Panc1 (cell line): Measurements from ENCODE around the gene SCAP. TPM values are rescaled to one million over a fixed set of nuclear protein-coding genes. Genes with fewer than 3 reads are reported as not detected.

ENCODE experiments used
- ATAC-seq: fragments of 200-7000 bp; cut with Tn5 transposase; 2 replicates; pipeline ENCODE4 v1.9.1; 2020; ENCODE audit warnings: mild to moderate bottlenecking, moderate library complexity
- BruUV-seq: library from RNA; stranded (reverse); fragments of 400-500 nt; replicated peaks from 2 replicates; lab custom pipeline; 2021; lab: Mats Ljungman, UMichigan
- CTCF ChIA-PET: fragments of 300-600 bp; sonication (Branson Sonifier 250); formaldehyde crosslinking; loops from one replicate; lab custom pipeline; 2022; ENCODE audit warnings: antibody characterized with exemption; lab: Charles Lee
- POLR2A ChIA-PET: fragments of 300-600 bp; sonication (Branson Sonifier 250); formaldehyde crosslinking; loops from one replicate; lab custom pipeline; 2022; ENCODE audit warnings: antibody characterized with exemption; lab: Charles Lee
- DNase-seq: peaks from one replicate; pipeline ENCODE4 v3.0.0-alpha.2; 2010; ENCODE audit warnings: low read depth, low spot score
- H3K27ac ChIP-seq: 2 replicates; pipeline ENCODE4 v1.5.1; 2011; ENCODE audit warnings: mild to moderate bottlenecking, low read length, inconsistent platforms
- H3K27me3 ChIP-seq: fragments of 200-500 bp; sonication (Bioruptor generic); 2 replicates; pipeline ENCODE4 v1.6.0; 2014; ENCODE audit warnings: low read length, inconsistent platforms; ENCODE audit not compliant: control insufficient read depth, insufficient read depth
- H3K36me3 ChIP-seq: fragments of 200-500 bp; sonication (Bioruptor generic); 2 replicates; pipeline ENCODE4 v1.5.1; 2014; ENCODE audit warnings: inconsistent platforms, mild to moderate bottlenecking, low read length, moderate library complexity; ENCODE audit not compliant: control insufficient read depth, insufficient read depth
- H3K4me1 ChIP-seq: 2 replicates; pipeline ENCODE4 v1.5.1; 2011; ENCODE audit warnings: inconsistent platforms, mild to moderate bottlenecking, low read length, moderate library complexity; ENCODE audit not compliant: control insufficient read depth, insufficient read depth
- H3K4me3 ChIP-seq, 2 experiments: 2 replicates each; pipeline ENCODE4 v1.5.1; 2011 to 2012; ENCODE audit warnings: low read depth in 2 of 2, low read length in 2 of 2, mild to moderate bottlenecking in 2 of 2, inconsistent platforms in 1 of 2, moderate library complexity in 1 of 2
- H3K9me3 ChIP-seq: fragments of 200-500 bp; sonication (Bioruptor generic); 2 replicates; pipeline ENCODE4 v1.5.1; 2014; ENCODE audit warnings: low read depth, mild to moderate bottlenecking, inconsistent platforms, low read length, moderate library complexity; ENCODE audit not compliant: control insufficient read depth, insufficient read depth
- POLR2AphosphoS5 ChIP-seq: IDR thresholded peaks from 2 replicates; pipeline ENCODE4 v1.6.1; 2012; ENCODE audit warnings: mild to moderate bottlenecking, low read depth, low read length, moderate library complexity
- SIN3A ChIP-seq: IDR thresholded peaks from 2 replicates; pipeline ENCODE4 v1.6.1; 2012; ENCODE audit warnings: low read depth, mild to moderate bottlenecking, low read length, moderate library complexity, borderline replicate concordance; ENCODE audit not compliant: insufficient read depth
- TCF7L2 ChIP-seq: IDR thresholded peaks from 2 replicates; pipeline ENCODE4 v1.6.1; 2011; ENCODE audit warnings: mild to moderate bottlenecking, low read depth, low read length, inconsistent platforms
- in situ Hi-C: cut with HindIII; loops from 2 replicates; pipeline ENCODE4 v1.10.0; 2016; ENCODE audit warnings: low sequenced_read_pairs, low pct_unique_long_range_greater_than_20kb
- intact Hi-C: fragments of 100-400 bp; cut with micrococcal nuclease; formaldehyde crosslinking; loops from one replicate; pipeline ENCODE4 v1.10.0; 2022; ENCODE audit not compliant: unreplicated experiment
- total RNA-seq: library from RNA; stranded (reverse); gene quantifications from one replicate; pipeline ENCODE4 v1.2.1, GENCODE V29; 2021; ENCODE audit not compliant: unreplicated experiment
- TF ChIP-seq, protein P1 (sequence below): fragments of 450-650 bp; IDR thresholded peaks from 2 replicates; pipeline ENCODE4 v1.5.1; 2017; ENCODE audit warnings: mild to moderate bottlenecking
- TF ChIP-seq, protein P2 (sequence below), 2 experiments: IDR thresholded peaks; 2 replicates each; pipeline ENCODE4 v1.6.1; 2011 to 2012; ENCODE audit warnings: low read depth in 2 of 2, control low read depth in 1 of 2, low read length in 1 of 2, mild to moderate bottlenecking in 1 of 2, moderate library complexity in 1 of 2; ENCODE audit not compliant: insufficient read depth in 1 of 2

Gene SCAP
- total RNA-seq, 1 experiment from 2014 or later: 49.7 TPM

GRCh38 chr3:47503033-47503432, 27.3 kb upstream of the SCAP start:
- POLR2A ChIA-PET: no interaction called here
- CTCF ChIA-PET: no interaction called here
- DNase-seq: no peak
- Histone ChIP-seq H3K4me1 (no peaks in the 10 kb centered on the region), H3K9me3 (no peaks in the 10 kb centered on the region), H3K27ac (no peak overlapping the region), H3K36me3 (no peaks in the 10 kb centered on the region), H3K27me3 (no peaks in the 10 kb centered on the region), H3K4me3 (no peak overlapping the region)
- ATAC-seq: no peak
- BruUV-seq: no TSS peak
- TF ChIP-seq SIN3A (no peak), POLR2AphosphoS5 (no peak), TCF7L2 (no peak)
- TF ChIP-seq, protein P1, sequence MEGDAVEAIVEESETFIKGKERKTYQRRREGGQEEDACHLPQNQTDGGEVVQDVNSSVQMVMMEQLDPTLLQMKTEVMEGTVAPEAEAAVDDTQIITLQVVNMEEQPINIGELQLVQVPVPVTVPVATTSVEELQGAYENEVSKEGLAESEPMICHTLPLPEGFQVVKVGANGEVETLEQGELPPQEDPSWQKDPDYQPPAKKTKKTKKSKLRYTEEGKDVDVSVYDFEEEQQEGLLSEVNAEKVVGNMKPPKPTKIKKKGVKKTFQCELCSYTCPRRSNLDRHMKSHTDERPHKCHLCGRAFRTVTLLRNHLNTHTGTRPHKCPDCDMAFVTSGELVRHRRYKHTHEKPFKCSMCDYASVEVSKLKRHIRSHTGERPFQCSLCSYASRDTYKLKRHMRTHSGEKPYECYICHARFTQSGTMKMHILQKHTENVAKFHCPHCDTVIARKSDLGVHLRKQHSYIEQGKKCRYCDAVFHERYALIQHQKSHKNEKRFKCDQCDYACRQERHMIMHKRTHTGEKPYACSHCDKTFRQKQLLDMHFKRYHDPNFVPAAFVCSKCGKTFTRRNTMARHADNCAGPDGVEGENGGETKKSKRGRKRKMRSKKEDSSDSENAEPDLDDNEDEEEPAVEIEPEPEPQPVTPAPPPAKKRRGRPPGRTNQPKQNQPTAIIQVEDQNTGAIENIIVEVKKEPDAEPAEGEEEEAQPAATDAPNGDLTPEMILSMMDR: no peak
- TF ChIP-seq, protein P2, sequence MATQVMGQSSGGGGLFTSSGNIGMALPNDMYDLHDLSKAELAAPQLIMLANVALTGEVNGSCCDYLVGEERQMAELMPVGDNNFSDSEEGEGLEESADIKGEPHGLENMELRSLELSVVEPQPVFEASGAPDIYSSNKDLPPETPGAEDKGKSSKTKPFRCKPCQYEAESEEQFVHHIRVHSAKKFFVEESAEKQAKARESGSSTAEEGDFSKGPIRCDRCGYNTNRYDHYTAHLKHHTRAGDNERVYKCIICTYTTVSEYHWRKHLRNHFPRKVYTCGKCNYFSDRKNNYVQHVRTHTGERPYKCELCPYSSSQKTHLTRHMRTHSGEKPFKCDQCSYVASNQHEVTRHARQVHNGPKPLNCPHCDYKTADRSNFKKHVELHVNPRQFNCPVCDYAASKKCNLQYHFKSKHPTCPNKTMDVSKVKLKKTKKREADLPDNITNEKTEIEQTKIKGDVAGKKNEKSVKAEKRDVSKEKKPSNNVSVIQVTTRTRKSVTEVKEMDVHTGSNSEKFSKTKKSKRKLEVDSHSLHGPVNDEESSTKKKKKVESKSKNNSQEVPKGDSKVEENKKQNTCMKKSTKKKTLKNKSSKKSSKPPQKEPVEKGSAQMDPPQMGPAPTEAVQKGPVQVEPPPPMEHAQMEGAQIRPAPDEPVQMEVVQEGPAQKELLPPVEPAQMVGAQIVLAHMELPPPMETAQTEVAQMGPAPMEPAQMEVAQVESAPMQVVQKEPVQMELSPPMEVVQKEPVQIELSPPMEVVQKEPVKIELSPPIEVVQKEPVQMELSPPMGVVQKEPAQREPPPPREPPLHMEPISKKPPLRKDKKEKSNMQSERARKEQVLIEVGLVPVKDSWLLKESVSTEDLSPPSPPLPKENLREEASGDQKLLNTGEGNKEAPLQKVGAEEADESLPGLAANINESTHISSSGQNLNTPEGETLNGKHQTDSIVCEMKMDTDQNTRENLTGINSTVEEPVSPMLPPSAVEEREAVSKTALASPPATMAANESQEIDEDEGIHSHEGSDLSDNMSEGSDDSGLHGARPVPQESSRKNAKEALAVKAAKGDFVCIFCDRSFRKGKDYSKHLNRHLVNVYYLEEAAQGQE (IDR thresholded peaks at IDR 0.05; ENCODE audit: insufficient read depth in 1 of 2, low read depth in 2 of 2, low read length in 1 of 2): no peak
- intact Hi-C loops: no loop called here
- in situ Hi-C loops: no loop called here

GRCh38 chr3:47496892-47497291, 21.2 kb upstream of the SCAP start:
- TF ChIP-seq, protein P1: no peak
- no peak for TF ChIP-seq TCF7L2
- H3K27me3 ChIP-seq: no peaks in the 10 kb centered on the region
- no peaks in the 10 kb centered on the region for H3K4me1 ChIP-seq
- CTCF ChIA-PET: no interaction called here
- peaks cover 3% of the 10 kb centered on the region; the same call in 1 of the 2 replicates for H3K36me3 ChIP-seq
- intact Hi-C loops: no loop called here
- H3K27ac ChIP-seq: no peak overlapping the region
- POLR2A ChIA-PET: no interaction called here
- DNase-seq: no peak
- H3K9me3 ChIP-seq: no peaks in the 10 kb centered on the region
- in situ Hi-C loops: no loop called here
- no TSS peak for BruUV-seq
- ATAC-seq: no peak
- H3K4me3 ChIP-seq: no peak overlapping the region
